Natural killer cell (primary cell): ENCODE measurements around the gene CSKMT. TPM values are rescaled to one million over a fixed set of nuclear protein-coding genes. Genes with fewer than 3 reads are reported as not detected.

ENCODE experiments used
- ATAC-seq, 3 donors: fragments of 150-1000 bp in 2 of 3; fragments of 200-7000 bp in 1 of 3; cut with Tn5 transposase; 1 replicate in 1 of 3; 2 replicates in 2 of 3; pipeline ENCODE4 v1.10.0; 2021; ENCODE audit warnings: mild to moderate bottlenecking in 2 of 3, moderate library complexity in 2 of 3
- DNase-seq, 2 donors: peaks; one replicate each; pipeline versions ENCODE4 v3.0.0 to v3.0.0-alpha.2; 2013 to 2021; ENCODE audit warnings: mixed read lengths in 1 of 2
- H3K27ac ChIP-seq: one replicate; pipeline ENCODE4 v1.5.1; 2013; ENCODE audit warnings: mild to moderate bottlenecking, low read length
- H3K27me3 ChIP-seq: one replicate; pipeline ENCODE4 v1.6.1; 2013; ENCODE audit warnings: low read length; ENCODE audit not compliant: control insufficient read depth, insufficient read depth
- H3K36me3 ChIP-seq: one replicate; pipeline ENCODE4 v1.6.1; 2013; ENCODE audit warnings: low read length; ENCODE audit not compliant: control insufficient read depth, insufficient read depth
- H3K4me1 ChIP-seq: one replicate; pipeline ENCODE4 v1.6.1; 2013; ENCODE audit warnings: low read length; ENCODE audit not compliant: control insufficient read depth, insufficient read depth
- H3K4me3 ChIP-seq: one replicate; pipeline ENCODE4 v1.5.1; 2013; ENCODE audit warnings: low read length
- H3K9me3 ChIP-seq: one replicate; pipeline ENCODE4 v1.6.1; 2013; ENCODE audit warnings: low read length; ENCODE audit not compliant: control insufficient read depth, insufficient read depth
- H3K27ac Mint-ChIP-seq, 2 donors: one replicate each; pipeline ENCODE4 v1.8.0; 2022; ENCODE audit warnings: mild to moderate bottlenecking in 2 of 2, mixed read lengths in 2 of 2, moderate library complexity in 1 of 2
- H3K27me3 Mint-ChIP-seq, 2 donors: one replicate each; pipeline ENCODE4 v1.8.0; 2022; ENCODE audit warnings: low read depth in 2 of 2, mixed read lengths in 2 of 2
- H3K36me3 Mint-ChIP-seq: one replicate; pipeline ENCODE4 v1.8.0; 2022; ENCODE audit warnings: mixed read lengths
- H3K4me1 Mint-ChIP-seq, 2 donors: one replicate each; pipeline ENCODE4 v1.8.0; 2022; ENCODE audit warnings: mixed read lengths in 2 of 2
- H3K4me3 Mint-ChIP-seq: one replicate; pipeline ENCODE4 v1.8.0; 2022; ENCODE audit warnings: mild to moderate bottlenecking, moderate library complexity, mixed read lengths
- H3K9me3 Mint-ChIP-seq, 2 donors: one replicate each; pipeline ENCODE4 v1.8.0; 2022; ENCODE audit warnings: mixed read lengths in 2 of 2
- WGBS: methylation state at CpG from one replicate; pipeline ENCODE4 v1.1.7; 2013; ENCODE audit warnings: missing lambda C conversion rate; ENCODE audit not compliant: insufficient coverage; 5-methylcytosine and 5-hydroxymethylcytosine counted together
- intact Hi-C: fragments of 100-400 bp; cut with micrococcal nuclease; formaldehyde crosslinking; loops from one replicate; pipeline ENCODE4 v1.14.2; 2022
- total RNA-seq, 4 donors: library from RNA; stranded (reverse); fragments of 120-200 nt in 1 of 4; gene quantifications; one replicate each; pipeline versions ENCODE4 v1.2.3 to v1.2.4, GENCODE V29; 2013 to 2022
- TF ChIP-seq, protein P1 (sequence below): fragments of 200-600 bp; IDR thresholded peaks from one replicate; pipeline ENCODE4 v1.8.0; 2022; ENCODE audit warnings: antibody characterized with exemption

CSKMT gene
- total RNA-seq, 3 donors from 2014 or later (not counting 1 experiment from before 2014, with no cell fraction given), result 12.0 to 21.5 (median 13.7) TPM

DNA sequence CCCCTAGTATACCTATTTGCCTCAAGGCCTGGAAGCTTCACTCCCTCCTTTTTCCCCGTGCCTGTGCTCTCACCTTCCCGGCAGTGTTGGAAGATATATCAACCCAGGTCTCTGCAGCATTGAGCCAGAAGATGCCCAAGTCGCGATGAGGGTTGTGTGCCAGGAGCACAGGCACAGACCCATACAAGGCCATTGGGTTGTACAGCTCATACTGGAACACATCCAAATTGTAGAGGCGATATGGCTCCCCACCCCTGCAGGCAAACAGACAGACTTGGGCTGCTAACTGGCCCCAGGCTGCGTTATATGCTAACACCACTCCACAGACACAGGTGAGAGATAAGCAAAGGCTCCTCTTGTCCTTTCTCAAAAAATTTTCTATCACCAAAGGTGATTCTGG is 32.6 kb upstream of the CSKMT start:
- no peaks in the 10 kb centered on the region for H3K36me3 Mint-ChIP-seq

DNA sequence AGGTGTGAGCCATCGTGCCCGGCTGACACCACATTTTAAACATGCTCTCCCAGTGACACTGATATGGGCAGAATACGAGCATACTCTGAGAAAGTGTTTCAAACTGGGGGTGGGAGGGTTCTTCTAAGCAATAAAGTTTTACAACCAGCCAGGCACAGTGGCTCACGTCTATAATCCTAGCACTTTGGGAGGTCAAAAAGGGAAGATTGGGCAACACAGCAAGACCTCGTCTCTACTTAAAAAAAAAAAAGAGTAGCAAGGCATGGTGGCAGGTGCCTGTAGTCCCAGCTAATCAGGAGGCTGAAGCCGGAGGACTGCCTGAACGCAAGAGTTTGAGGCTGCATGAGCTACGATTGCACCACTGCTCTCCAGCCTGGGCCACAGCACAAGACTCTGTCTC is 20.9 kb upstream of the CSKMT start:
- peaks cover 18 to 26% of the 10 kb centered on the region in 2 donors for H3K4me1 Mint-ChIP-seq
- H3K4me3 Mint-ChIP-seq, result peak overlapping the region; percentile 37

More for the DNA sequence above, 32.6 kb upstream of the CSKMT start:
- WGBS, result 99% methylated on average over 6 of the region's 6 CpGs
- Histone ChIP-seq H3K4me1 (peaks cover 9% of the 10 kb centered on the region), H3K4me3 (no peak overlapping the region), H3K9me3 (no peaks in the 10 kb centered on the region), H3K36me3 (peaks cover 80% of the 10 kb centered on the region), H3K27me3 (no peaks in the 10 kb centered on the region), H3K27ac (no peak overlapping the region)
- H3K9me3 Mint-ChIP-seq, result no peaks in the 10 kb centered on the region
- peak overlapping the region in 1 of 2 donors; percentile 45 for H3K27ac Mint-ChIP-seq
- intact Hi-C loops, result no loop called here
- TF ChIP-seq, protein P1, sequence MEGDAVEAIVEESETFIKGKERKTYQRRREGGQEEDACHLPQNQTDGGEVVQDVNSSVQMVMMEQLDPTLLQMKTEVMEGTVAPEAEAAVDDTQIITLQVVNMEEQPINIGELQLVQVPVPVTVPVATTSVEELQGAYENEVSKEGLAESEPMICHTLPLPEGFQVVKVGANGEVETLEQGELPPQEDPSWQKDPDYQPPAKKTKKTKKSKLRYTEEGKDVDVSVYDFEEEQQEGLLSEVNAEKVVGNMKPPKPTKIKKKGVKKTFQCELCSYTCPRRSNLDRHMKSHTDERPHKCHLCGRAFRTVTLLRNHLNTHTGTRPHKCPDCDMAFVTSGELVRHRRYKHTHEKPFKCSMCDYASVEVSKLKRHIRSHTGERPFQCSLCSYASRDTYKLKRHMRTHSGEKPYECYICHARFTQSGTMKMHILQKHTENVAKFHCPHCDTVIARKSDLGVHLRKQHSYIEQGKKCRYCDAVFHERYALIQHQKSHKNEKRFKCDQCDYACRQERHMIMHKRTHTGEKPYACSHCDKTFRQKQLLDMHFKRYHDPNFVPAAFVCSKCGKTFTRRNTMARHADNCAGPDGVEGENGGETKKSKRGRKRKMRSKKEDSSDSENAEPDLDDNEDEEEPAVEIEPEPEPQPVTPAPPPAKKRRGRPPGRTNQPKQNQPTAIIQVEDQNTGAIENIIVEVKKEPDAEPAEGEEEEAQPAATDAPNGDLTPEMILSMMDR, result no peak
- no peaks in the 10 kb centered on the region for H3K27me3 Mint-ChIP-seq
- H3K4me3 Mint-ChIP-seq, result no peak overlapping the region
- no peak for ATAC-seq
- H3K4me1 Mint-ChIP-seq, result peaks cover 10 to 15% of the 10 kb centered on the region in 2 donors
- DNase-seq, result no peak

DNA sequence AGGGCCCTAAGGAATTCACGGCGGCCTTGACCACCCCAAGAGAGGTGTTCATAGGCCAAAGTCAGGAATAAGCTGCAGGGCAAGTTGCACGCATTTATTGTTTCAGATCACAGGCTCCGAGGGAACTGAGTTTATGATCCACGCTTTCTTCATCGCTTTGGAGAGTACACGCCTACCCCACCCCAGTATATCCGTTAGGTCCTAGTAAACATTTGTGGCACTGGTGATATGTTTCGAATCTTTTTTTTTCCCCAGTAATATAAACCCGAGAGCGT is 19.5 kb upstream of the CSKMT start:
- Mint-ChIP-seq H3K4me3 (peak overlapping the region; percentile 94), H3K27ac (peak overlapping the region; percentile 94 to 96), H3K36me3 (no peaks in the 10 kb centered on the region), H3K27me3 (no peaks in the 10 kb centered on the region), H3K4me1 (peaks cover 10 to 18% of the 10 kb centered on the region in 2 donors), H3K9me3 (no peaks in the 10 kb centered on the region)
- Histone ChIP-seq H3K27ac (peak overlapping the region; percentile 95), H3K9me3 (no peaks in the 10 kb centered on the region), H3K4me3 (peak overlapping the region; percentile 94), H3K36me3 (peaks cover 36% of the 10 kb centered on the region), H3K27me3 (no peaks in the 10 kb centered on the region), H3K4me1 (peaks cover 37% of the 10 kb centered on the region)
- peak in 1 of 2 donors; percentile 35 for DNase-seq
- intact Hi-C loops, result no loop called here
- TF ChIP-seq, protein P1, result no peak
- no peak for ATAC-seq
- 17% methylated on average over 11 of the region's 11 CpGs for WGBS

More for the DNA sequence above, 20.9 kb upstream of the CSKMT start:
- H3K4me3 ChIP-seq, result no peak overlapping the region
- H3K27me3 ChIP-seq, result no peaks in the 10 kb centered on the region
- WGBS, result 92% methylated on average over 8 of the region's 8 CpGs
- DNase-seq, result no peak
- H3K4me1 ChIP-seq, result peaks cover 43% of the 10 kb centered on the region
- H3K27ac Mint-ChIP-seq, result peak overlapping the region in 1 of 2 donors; percentile 94
- H3K27ac ChIP-seq, result no peak overlapping the region
- H3K36me3 Mint-ChIP-seq, result peaks cover 5% of the 10 kb centered on the region
- TF ChIP-seq, protein P1, result no peak
- H3K27me3 Mint-ChIP-seq, result no peaks in the 10 kb centered on the region
- no peak for ATAC-seq
- intact Hi-C loops, result no loop called here
- peaks cover 32% of the 10 kb centered on the region for H3K36me3 ChIP-seq
- no peaks in the 10 kb centered on the region for H3K9me3 Mint-ChIP-seq
- no peaks in the 10 kb centered on the region for H3K9me3 ChIP-seq
